DND-41 (cell line): ENCODE measurements around the gene SOS1.

ENCODE experiments used
- CTCF ChIP-seq: IDR thresholded peaks from 2 replicates; pipeline ENCODE4 v1.5.1; 2012; ENCODE audit warnings: borderline replicate concordance, low read length, moderate library complexity, mild to moderate bottlenecking; ENCODE audit not compliant: poor library complexity, severe bottlenecking; ENCODE audit errors: extremely low read depth
- EZH2 ChIP-seq: IDR thresholded peaks from 3 replicates; pipeline ENCODE4 v1.6.1; 2012; ENCODE audit warnings: borderline replicate concordance, low read depth, mild to moderate bottlenecking, moderate library complexity, low read length, inconsistent platforms; ENCODE audit not compliant: severe bottlenecking

GRCh38 chr2:39091063-39091462 lies 29.8 kb downstream of the SOS1 start:
- TF ChIP-seq CTCF, result no peak
- TF ChIP-seq EZH2, result no peak
